IPS-20b (cell line): Measurements from ENCODE around the gene NKIRAS2.

Source experiments
- H3K27ac ChIP-seq: one replicate; pipeline ENCODE4 v1.5.1; 2013; ENCODE audit warnings: low read length
- H3K27me3 ChIP-seq: 2 replicates; pipeline ENCODE4 v1.6.1; 2013; ENCODE audit warnings: mild to moderate bottlenecking, low read length, inconsistent platforms; ENCODE audit not compliant: insufficient read depth
- H3K36me3 ChIP-seq: 2 replicates; pipeline ENCODE4 v1.6.1; 2013; ENCODE audit warnings: low read depth, mild to moderate bottlenecking, inconsistent platforms, low read length, moderate library complexity; ENCODE audit not compliant: insufficient read depth
- H3K4me1 ChIP-seq: 2 replicates; pipeline ENCODE4 v1.6.1; 2013; ENCODE audit warnings: mild to moderate bottlenecking, control low read depth, inconsistent platforms, low read length, moderate library complexity; ENCODE audit not compliant: insufficient read depth
- H3K4me3 ChIP-seq: 2 replicates; pipeline ENCODE4 v1.5.1; 2013; ENCODE audit warnings: mild to moderate bottlenecking, low read length, inconsistent platforms
- H3K9ac ChIP-seq: 2 replicates; pipeline ENCODE4 v1.6.1; 2013; ENCODE audit warnings: low read depth, mild to moderate bottlenecking, inconsistent platforms, low read length, moderate library complexity
- H3K9me3 ChIP-seq: 2 replicates; pipeline ENCODE4 v1.6.1; 2013; ENCODE audit warnings: mild to moderate bottlenecking, low read depth, low read length, inconsistent platforms; ENCODE audit not compliant: insufficient read depth

The NKIRAS2 gene

GRCh38 chr17:42034059-42034458 is 14.2 kb downstream of the NKIRAS2 start:
- H3K4me3 ChIP-seq = no peak overlapping the region
- H3K27me3 ChIP-seq = no peaks in the 10 kb centered on the region
- no peak overlapping the region for H3K9ac ChIP-seq
- H3K4me1 ChIP-seq = no peaks in the 10 kb centered on the region
- no peaks in the 10 kb centered on the region for H3K9me3 ChIP-seq
- H3K27ac ChIP-seq = no peak overlapping the region
- no peaks in the 10 kb centered on the region for H3K36me3 ChIP-seq

GRCh38 chr17:42038221-42038973 is 18.5 kb downstream of the NKIRAS2 start:
- Histone ChIP-seq H3K4me3 (no peak overlapping the region), H3K9me3 (no peaks in the 10 kb centered on the region), H3K4me1 (no peaks in the 10 kb centered on the region), H3K9ac (no peak overlapping the region), H3K27ac (no peak overlapping the region), H3K27me3 (no peaks in the 10 kb centered on the region), H3K36me3 (no peaks in the 10 kb centered on the region)

GRCh38 chr17:42039794-42040763 is 20.2 kb downstream of the NKIRAS2 start:
- no peak overlapping the region for H3K27ac ChIP-seq
- H3K36me3 ChIP-seq = no peaks in the 10 kb centered on the region
- H3K9me3 ChIP-seq = no peaks in the 10 kb centered on the region
- no peaks in the 10 kb centered on the region for H3K4me1 ChIP-seq
- no peak overlapping the region for H3K9ac ChIP-seq
- no peak overlapping the region for H3K4me3 ChIP-seq
- H3K27me3 ChIP-seq = no peaks in the 10 kb centered on the region

GRCh38 chr17:42040818-42041217 is 20.9 kb downstream of the NKIRAS2 start:
- no peak overlapping the region for H3K9ac ChIP-seq
- no peaks in the 10 kb centered on the region for H3K9me3 ChIP-seq
- H3K27me3 ChIP-seq = no peaks in the 10 kb centered on the region

GRCh38 chr17:42041619-42042018 is 21.7 kb downstream of the NKIRAS2 start:
- Histone ChIP-seq H3K4me3 (no peak overlapping the region), H3K9me3 (no peaks in the 10 kb centered on the region), H3K36me3 (no peaks in the 10 kb centered on the region), H3K9ac (no peak overlapping the region), H3K27me3 (no peaks in the 10 kb centered on the region), H3K4me1 (no peaks in the 10 kb centered on the region), H3K27ac (no peak overlapping the region)

More at GRCh38 chr17:42040818-42041217, 20.9 kb downstream of the NKIRAS2 start:
- Histone ChIP-seq H3K27ac (no peak overlapping the region), H3K4me1 (no peaks in the 10 kb centered on the region), H3K36me3 (no peaks in the 10 kb centered on the region), H3K4me3 (no peak overlapping the region)

GRCh38 chr17:42042598-42043319 is 22.9 kb downstream of the NKIRAS2 start:
- Histone ChIP-seq H3K4me3 (no peak overlapping the region), H3K27ac (no peak overlapping the region), H3K9ac (no peak overlapping the region), H3K4me1 (no peaks in the 10 kb centered on the region), H3K9me3 (no peaks in the 10 kb centered on the region), H3K27me3 (no peaks in the 10 kb centered on the region), H3K36me3 (no peaks in the 10 kb centered on the region)

- Histone ChIP-seq H3K36me3 (no peaks in the 10 kb centered on the region), H3K4me1 (no peaks in the 10 kb centered on the region), H3K9me3 (no peaks in the 10 kb centered on the region), H3K4me3 (no peak overlapping the region), H3K9ac (no peak overlapping the region), H3K27me3 (peaks cover 8% of the 10 kb centered on the region; the same call in 1 of the 2 replicates), H3K27ac (no peak overlapping the region)
Measured at GRCh38 chr17:42045719-42046118, 25.8 kb downstream of the NKIRAS2 start.

GRCh38 chr17:42047343-42047742 is 27.5 kb downstream of the NKIRAS2 start:
- H3K9ac ChIP-seq = no peak overlapping the region
- H3K9me3 ChIP-seq = no peaks in the 10 kb centered on the region
- H3K36me3 ChIP-seq = no peaks in the 10 kb centered on the region
- no peak overlapping the region for H3K27ac ChIP-seq
- peaks cover 24% of the 10 kb centered on the region; the same call in 1 of the 2 replicates for H3K27me3 ChIP-seq
- no peak overlapping the region for H3K4me3 ChIP-seq
- peaks cover 8% of the 10 kb centered on the region for H3K4me1 ChIP-seq

- H3K27me3 ChIP-seq = peaks cover 43% of the 10 kb centered on the region; the same call in 1 of the 2 replicates
- H3K4me1 ChIP-seq = peaks cover 12% of the 10 kb centered on the region
- H3K9me3 ChIP-seq = no peaks in the 10 kb centered on the region
- peak overlapping the region; percentile 17; the same call in 1 of the 2 replicates for H3K9ac ChIP-seq
- no peaks in the 10 kb centered on the region for H3K36me3 ChIP-seq
- H3K4me3 ChIP-seq = peak overlapping the region; percentile 63
- no peak overlapping the region for H3K27ac ChIP-seq
Measured at GRCh38 chr17:42049834-42050392, 30.0 kb downstream of the NKIRAS2 start.

- H3K4me1 ChIP-seq = peaks cover 18% of the 10 kb centered on the region
- H3K27me3 ChIP-seq = peaks cover 43% of the 10 kb centered on the region; the same call in 1 of the 2 replicates
- H3K9me3 ChIP-seq = no peaks in the 10 kb centered on the region
- peak within 1 kb of the TSS; percentile 17; the same call in 1 of the 2 replicates for H3K9ac ChIP-seq
- H3K36me3 ChIP-seq = no peaks in the 10 kb centered on the region
- H3K4me3 ChIP-seq = peak within 1 kb of the TSS; percentile 77
- H3K27ac ChIP-seq = no peak within 1 kb of the TSS
Measured at GRCh38 chr17:42050393-42051012, 30.6 kb downstream of the NKIRAS2 start, which contains the start of gene C17orf113. C17orf113 (minus strand) TSS chr17:42050601; CDS start chr17:42043376, 7,225 bp downstream.
